Measurements from ENCODE around the gene SLC15A5. TPM values are rescaled to one million over a fixed set of nuclear protein-coding genes. Genes with fewer than 3 reads are reported as not detected.

SLC15A5 gene
- total and polyA plus RNA-seq, 2 of the 4 experiments (the other 2 are of a cell fraction) = not detected

GRCh38 chr12:16187660-16188059 is 89.8 kb downstream of the SLC15A5 start:
- no peak for TF ChIP-seq RAD21 (IDR thresholded peaks at IDR 0.05; ENCODE audit: low read length)
- TF ChIP-seq POLR2A (IDR thresholded peaks at IDR 0.05; ENCODE audit: low read depth, low read length) = no peak
- no peak for TF ChIP-seq MAFK (IDR thresholded peaks at IDR 0.05; ENCODE audit: low read depth, low read length)
- TF ChIP-seq, protein P1, sequence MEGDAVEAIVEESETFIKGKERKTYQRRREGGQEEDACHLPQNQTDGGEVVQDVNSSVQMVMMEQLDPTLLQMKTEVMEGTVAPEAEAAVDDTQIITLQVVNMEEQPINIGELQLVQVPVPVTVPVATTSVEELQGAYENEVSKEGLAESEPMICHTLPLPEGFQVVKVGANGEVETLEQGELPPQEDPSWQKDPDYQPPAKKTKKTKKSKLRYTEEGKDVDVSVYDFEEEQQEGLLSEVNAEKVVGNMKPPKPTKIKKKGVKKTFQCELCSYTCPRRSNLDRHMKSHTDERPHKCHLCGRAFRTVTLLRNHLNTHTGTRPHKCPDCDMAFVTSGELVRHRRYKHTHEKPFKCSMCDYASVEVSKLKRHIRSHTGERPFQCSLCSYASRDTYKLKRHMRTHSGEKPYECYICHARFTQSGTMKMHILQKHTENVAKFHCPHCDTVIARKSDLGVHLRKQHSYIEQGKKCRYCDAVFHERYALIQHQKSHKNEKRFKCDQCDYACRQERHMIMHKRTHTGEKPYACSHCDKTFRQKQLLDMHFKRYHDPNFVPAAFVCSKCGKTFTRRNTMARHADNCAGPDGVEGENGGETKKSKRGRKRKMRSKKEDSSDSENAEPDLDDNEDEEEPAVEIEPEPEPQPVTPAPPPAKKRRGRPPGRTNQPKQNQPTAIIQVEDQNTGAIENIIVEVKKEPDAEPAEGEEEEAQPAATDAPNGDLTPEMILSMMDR (conservative IDR thresholded peaks at IDR 0.05; ENCODE audit: low read depth, low read length) = no peak
- TF ChIP-seq ELK1 (IDR thresholded peaks at IDR 0.05; ENCODE audit: borderline replicate concordance, low read depth, low read length) = no peak
- no peak for TF ChIP-seq NFE2L2 (IDR thresholded peaks at IDR 0.05; ENCODE audit: low read depth, low read length)
- TF ChIP-seq FOS (IDR thresholded peaks at IDR 0.05; ENCODE audit: low read depth, low read length) = no peak
- no peak for TF ChIP-seq CHD1 (IDR thresholded peaks at IDR 0.05; ENCODE audit: low read depth, low read length)
- TF ChIP-seq USF2 (IDR thresholded peaks at IDR 0.05; ENCODE audit: low read depth, low read length) = no peak
- TF ChIP-seq CEBPB (IDR thresholded peaks at IDR 0.05; ENCODE audit: low read depth, low read length) = no peak
- no peak for TF ChIP-seq SMC3 (IDR thresholded peaks at IDR 0.05; ENCODE audit: low read depth, low read length)
- no peak for TF ChIP-seq BHLHE40 (IDR thresholded peaks at IDR 0.05; ENCODE audit: low read depth, low read length)
- no peak for TF ChIP-seq MAZ (IDR thresholded peaks at IDR 0.05; ENCODE audit: borderline replicate concordance, low read depth, low read length)
- no peak for TF ChIP-seq RFX5 (IDR thresholded peaks at IDR 0.05; ENCODE audit: low read depth, low read length)
- no peak for TF ChIP-seq MXI1 (IDR thresholded peaks at IDR 0.05; ENCODE audit: borderline replicate concordance, low read depth, low read length)
- TF ChIP-seq RCOR1 (IDR thresholded peaks at IDR 0.05; ENCODE audit: insufficient replicate concordance, low read length) = no peak
- Histone ChIP-seq H3K9me1 (ENCODE audit: insufficient read depth, low read length) (no peaks in the 10 kb centered on the region), H3K79me1 (ENCODE audit: low read depth in 1 of 2, low read length in 2 of 2) (no peaks in the 10 kb centered on the region), H3K4me1 (ENCODE audit: control insufficient read depth, insufficient read depth, low read length) (no peaks in the 10 kb centered on the region), H3K4ac (ENCODE audit: low read depth, low read length) (no peak overlapping the region), H2BK15ac (ENCODE audit: low read depth, low read length) (no peak overlapping the region), H3K27me3 (ENCODE audit: control insufficient read depth, insufficient read depth, low read length) (peaks cover 1% of the 10 kb centered on the region; the same call in 1 of the 2 replicates), H3K4me3 (ENCODE audit: insufficient read depth, low read depth, low read length) (no peak overlapping the region), H3K9me3 (ENCODE audit: control insufficient read depth, insufficient read depth, low read length) (no peaks in the 10 kb centered on the region), H3K27ac (ENCODE audit: insufficient read depth, low read length) (no peak overlapping the region), H2AK9ac (replicated peaks; ENCODE audit: low read depth, low read length, poor library complexity) (no peak overlapping the region), H2BK20ac (ENCODE audit: low read depth, low read length) (no peak overlapping the region), H3K23ac (ENCODE audit: low read depth, low read length) (no peak overlapping the region), H3K18ac (ENCODE audit: low read depth, low read length) (no peak overlapping the region), H2AFZ (replicated peaks; ENCODE audit: low read length, poor library complexity) (no peak overlapping the region), H4K5ac (ENCODE audit: low read depth, low read length) (no peak overlapping the region), H3K14ac (replicated peaks; ENCODE audit: low read depth, low read length) (no peak overlapping the region), H3K56ac (ENCODE audit: extremely low read depth, insufficient read depth, low read length) (no peak overlapping the region), H4K20me1 (ENCODE audit: insufficient read depth, low read length) (no peaks in the 10 kb centered on the region), H3K9ac (ENCODE audit: low read depth, low read length) (no peak overlapping the region), H2BK5ac (ENCODE audit: low read depth, low read length, poor library complexity, severe bottlenecking) (no peak overlapping the region), H2AK5ac (ENCODE audit: low read depth, low read length) (no peak overlapping the region), H2BK120ac (ENCODE audit: low read depth, low read length) (no peak overlapping the region), H3K36me3 (ENCODE audit: control insufficient read depth, insufficient read depth, low read length) (no peaks in the 10 kb centered on the region), H4K8ac (ENCODE audit: low read depth in 2 of 2, low read length in 2 of 2) (no peak overlapping the region), H3K4me2 (ENCODE audit: low read depth, low read length) (no peak overlapping the region), H4K91ac (ENCODE audit: insufficient read depth, low read depth, low read length) (no peak overlapping the region)
- ChIA-PET POLR2A (ENCODE audit: unreplicated experiment) (no interaction called here), CTCF (interaction anchor here (0.6 kb wide), 1 partner anchor 82 kb away, joined by 3 read pairs; no protein-coding TSS in a partner anchor)
- dilution Hi-C loops (cut with HindIII; ENCODE audit: low sequenced_read_pairs, unreplicated experiment) (no loop called here), intact Hi-C loops (cut with micrococcal nuclease) (no loop called here), in situ Hi-C loops (cut with MboI; ENCODE audit: low sequenced_read_pairs) (no loop called here)
- BruUV-seq (replicated peaks) = no TSS peak
- ATAC-seq (ENCODE audit: low read depth) (no peak), DNase-seq (no peak)
- WGBS, 2 experiments (ENCODE audit: extremely low coverage in 2 of 2, insufficient read length in 1 of 2) = no CpG with 5 or more reads among the region's 8 CpGs

Data from IMR-90 (cell line).